ENCODE results near the gene SLC31A2.

The SLC31A2 gene

DNA sequence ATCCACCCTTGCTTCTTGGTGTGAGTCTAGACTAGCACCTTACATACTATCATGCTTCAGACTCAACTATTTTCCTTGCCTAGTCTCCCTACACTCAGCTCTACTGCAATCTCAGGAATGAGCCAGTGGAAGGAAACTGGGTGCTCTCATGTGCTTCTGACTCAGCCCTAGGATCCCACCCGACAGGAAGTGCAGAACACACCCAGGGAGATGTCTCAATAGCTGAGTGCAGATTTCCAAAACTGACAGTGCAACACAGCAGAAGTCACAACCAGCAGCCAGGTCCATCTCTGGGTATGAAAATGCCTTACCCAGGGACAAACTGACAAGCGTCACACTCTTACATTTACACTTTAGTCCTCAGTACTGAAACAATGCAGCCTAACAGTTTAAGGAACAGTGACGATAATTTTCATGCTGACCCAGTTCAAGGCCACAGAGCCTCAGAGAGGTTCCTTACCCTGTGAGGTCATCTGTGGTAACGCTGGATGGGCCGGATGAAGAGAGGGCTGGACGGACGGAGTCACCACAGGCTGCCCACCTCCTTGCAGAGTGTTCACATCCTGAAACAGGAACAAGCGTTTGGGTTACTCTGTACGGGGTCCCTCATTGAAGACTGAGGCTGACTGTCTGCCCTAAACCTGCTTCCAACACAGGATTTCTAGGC is 37.3 kb downstream of the SLC31A2 start:
- no peak for DNase-seq

DNA sequence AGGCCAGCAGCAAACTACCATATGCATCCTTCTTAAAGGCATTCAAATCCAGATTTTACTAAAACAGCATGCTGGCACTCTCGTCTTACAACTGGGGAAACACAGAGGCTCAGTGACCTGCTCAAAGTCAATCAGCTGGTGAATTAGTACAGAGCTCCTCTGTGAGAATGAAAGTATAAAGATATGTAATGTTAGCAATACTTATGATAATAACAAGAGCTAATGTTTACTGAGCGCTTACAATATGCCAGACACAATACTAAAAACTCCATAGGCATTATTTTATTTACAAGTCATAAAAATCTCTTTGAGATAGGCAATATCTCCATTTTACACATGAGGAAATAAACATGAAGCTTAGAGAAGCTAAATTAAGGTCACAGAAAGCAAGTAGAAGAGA is 41.6 kb downstream of the SLC31A2 start:
- no peak for DNase-seq

DNA sequence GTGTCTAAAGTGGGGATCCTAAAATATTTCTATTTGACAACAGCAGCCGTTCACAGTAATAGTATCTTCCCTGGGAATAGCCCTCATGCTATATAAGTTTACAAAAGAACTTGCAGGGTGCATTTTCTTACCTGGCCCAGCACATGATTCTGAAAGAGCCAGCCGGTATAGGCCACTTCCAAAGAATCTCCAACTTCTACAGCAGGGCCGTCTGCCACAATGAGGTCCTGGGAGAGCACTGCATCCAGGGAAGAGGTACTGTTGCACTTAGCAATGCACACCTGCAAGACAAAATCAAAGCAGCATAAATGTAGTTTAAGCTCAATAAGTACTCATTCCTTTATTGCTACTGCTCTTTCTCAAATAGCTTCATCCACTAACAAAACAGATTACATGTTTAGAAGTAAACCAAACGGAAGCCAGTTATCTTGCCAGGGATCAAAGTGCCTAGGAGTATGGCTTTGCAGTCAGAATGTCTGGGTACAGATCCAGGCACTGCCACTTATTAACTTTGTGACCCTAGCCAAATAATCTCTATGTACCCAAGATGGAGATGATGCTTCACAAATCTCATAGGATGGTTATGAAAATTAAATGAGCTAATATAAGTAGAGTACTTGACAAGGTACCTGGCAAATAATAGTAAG is 49.0 kb downstream of the SLC31A2 start:
- DNase-seq, result no peak

DNA sequence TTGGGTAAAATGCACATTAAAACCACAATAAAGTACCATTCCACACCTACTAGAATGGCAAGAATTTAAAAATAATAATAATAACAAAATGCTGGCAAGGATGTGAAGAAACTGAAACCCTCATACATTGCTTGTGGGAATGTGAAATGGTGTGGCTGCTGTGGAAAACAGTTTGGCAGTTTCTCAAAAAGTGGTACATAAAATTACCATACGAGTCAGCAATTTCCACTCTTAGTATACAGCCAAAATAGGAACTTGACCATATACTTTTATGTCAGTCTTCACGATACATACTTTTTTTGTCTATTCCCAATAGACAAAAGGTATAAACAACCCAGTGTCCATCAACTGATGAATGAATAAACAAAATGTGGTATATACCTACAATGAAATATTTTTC is 54.6 kb downstream of the SLC31A2 start:
- no peak for DNase-seq

DNA sequence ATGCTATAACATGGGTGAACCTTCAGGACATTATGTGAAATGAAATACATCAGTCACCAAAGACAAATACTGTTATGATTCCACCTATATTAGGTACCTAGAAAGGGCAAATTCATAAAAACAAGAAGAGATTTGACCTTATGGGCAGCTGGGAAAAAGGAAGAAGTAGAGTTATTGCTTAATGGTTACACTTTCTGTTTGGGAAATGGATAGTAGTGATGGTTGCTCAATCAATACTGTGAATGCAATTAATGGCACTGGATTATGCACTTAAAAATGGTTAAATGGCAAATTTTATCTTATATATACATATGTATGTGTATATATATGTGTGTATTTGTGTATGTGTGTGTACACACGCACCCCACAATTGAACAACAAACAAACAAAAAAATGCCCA is 55.1 kb downstream of the SLC31A2 start:
- no peak for DNase-seq

DNA sequence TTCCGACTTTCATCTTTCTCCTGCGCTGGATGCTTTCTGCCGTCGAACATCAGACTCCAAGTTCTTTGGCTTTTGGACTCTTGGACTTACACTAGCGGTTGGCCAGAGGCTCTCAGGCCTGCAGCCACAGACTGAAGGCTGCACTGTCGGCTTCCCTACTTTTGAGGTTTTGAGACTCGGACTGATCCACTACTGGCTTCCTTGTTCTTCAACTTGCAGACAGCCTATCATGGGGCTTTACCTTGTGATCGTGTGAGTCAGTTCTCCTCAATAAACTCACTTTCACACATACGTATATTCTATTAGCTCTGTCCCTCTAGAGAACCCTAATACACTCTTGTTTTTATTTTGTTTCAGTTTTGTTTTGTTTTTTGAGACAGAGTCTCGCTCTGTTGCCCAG is 60.0 kb downstream of the SLC31A2 start:
- DNase-seq, result no peak
